HEK293 (cell line): ENCODE results near the gene RDM1.

Experiments used
- CTCF ChIA-PET: fragments of 350-600 bp; formaldehyde crosslinking; extraction: SDS; loops from one replicate; lab custom pipeline; 2021; ENCODE audit warnings: antibody characterized with exemption; lab: Yijun Ruan, JAX
- POLR2A ChIA-PET: fragments of 300-600 bp; formaldehyde crosslinking; extraction: SDS; loops from one replicate; lab custom pipeline; 2020; ENCODE audit warnings: antibody characterized with exemption, inconsistent platforms; lab: Yijun Ruan, JAX
- H3K27ac ChIP-seq: fragments of 200-500 bp; sonication (Bioruptor generic); 2 replicates; pipeline ENCODE4 v1.5.1; 2014; ENCODE audit warnings: low read depth, low read length, control low read depth, inconsistent platforms; ENCODE audit errors: extremely low read depth
- H3K36me3 ChIP-seq, 2 experiments: fragments of 200-500 bp in 1 of 2; sonication (Bioruptor generic) in 1 of 2; 1 replicate in 1 of 2; 2 replicates in 1 of 2; pipeline ENCODE4 v1.5.1; 2014 to 2017; ENCODE audit warnings: inconsistent platforms in 2 of 2, low read length in 2 of 2; ENCODE audit not compliant: control insufficient read depth in 2 of 2, insufficient read depth in 1 of 2
- H3K4me1 ChIP-seq: fragments of 200-500 bp; sonication (Bioruptor generic); 2 replicates; pipeline ENCODE4 v1.5.1; 2014; ENCODE audit warnings: mild to moderate bottlenecking, low read length, inconsistent platforms; ENCODE audit not compliant: control insufficient read depth, insufficient read depth
- H3K4me3 ChIP-seq: 2 replicates; pipeline ENCODE4 v1.5.1; 2011; ENCODE audit warnings: low read depth, mild to moderate bottlenecking, control low read depth, low read length, moderate library complexity
- H3K9me3 ChIP-seq: fragments of 200-500 bp; sonication (Bioruptor generic); 2 replicates; pipeline ENCODE4 v1.5.1; 2014; ENCODE audit warnings: low read depth, low read length, inconsistent platforms; ENCODE audit not compliant: control insufficient read depth, insufficient read depth
- FEZF1 ChIP-seq: fragments of 450-650 bp; formaldehyde crosslinking; IDR thresholded peaks from 2 replicates; pipeline ENCODE4 v1.5.1; 2016; ENCODE audit warnings: missing biosample characterization, missing genetic modification characterization
- GLIS1 ChIP-seq: fragments of 450-650 bp; formaldehyde crosslinking; IDR thresholded peaks from 2 replicates; pipeline ENCODE4 v1.5.1; 2016; ENCODE audit warnings: missing biosample characterization, missing genetic modification characterization
- HIC1 ChIP-seq: fragments of 450-650 bp; formaldehyde crosslinking; IDR thresholded peaks from 2 replicates; pipeline ENCODE4 v1.5.1; 2016; ENCODE audit warnings: missing biosample characterization, missing genetic modification characterization
- PRDM1 ChIP-seq: fragments of 450-650 bp; formaldehyde crosslinking; IDR thresholded peaks from 2 replicates; pipeline ENCODE4; 2016; ENCODE audit warnings: missing biosample characterization, missing genetic modification characterization
- PRDM6 ChIP-seq: fragments of 450-650 bp; formaldehyde crosslinking; IDR thresholded peaks from 2 replicates; pipeline ENCODE4 v1.5.1; 2017; ENCODE audit warnings: missing biosample characterization, missing genetic modification characterization
- SETDB1 ChIP-seq: IDR thresholded peaks from one replicate; pipeline ENCODE4 v1.6.1; 2017; ENCODE audit warnings: mild to moderate bottlenecking, low read length, moderate library complexity, mixed read lengths; ENCODE audit not compliant: insufficient read length
- SP7 ChIP-seq: fragments of 450-650 bp; formaldehyde crosslinking; IDR thresholded peaks from 2 replicates; pipeline ENCODE4 v1.5.1; 2016; ENCODE audit warnings: missing biosample characterization, missing genetic modification characterization
- TRIM28 ChIP-seq: IDR thresholded peaks from 2 replicates; pipeline ENCODE4 v1.6.1; 2011; ENCODE audit warnings: low read length, control low read depth, borderline replicate concordance
- ZBTB7A ChIP-seq: fragments of 450-650 bp; formaldehyde crosslinking; IDR thresholded peaks from 2 replicates; pipeline ENCODE4 v1.5.1; 2016; ENCODE audit warnings: low read depth, missing biosample characterization, missing genetic modification characterization
- ZFP3 ChIP-seq: fragments of 450-650 bp; formaldehyde crosslinking; IDR thresholded peaks from 2 replicates; pipeline ENCODE4 v1.5.1; 2016; ENCODE audit warnings: low read depth, missing biosample characterization, missing genetic modification characterization
- ZNF112 ChIP-seq: fragments of 450-650 bp; formaldehyde crosslinking; IDR thresholded peaks from 2 replicates; pipeline ENCODE4 v1.5.0; 2017; ENCODE audit warnings: missing biosample characterization, missing genetic modification characterization
- ZNF174 ChIP-seq: fragments of 450-650 bp; formaldehyde crosslinking; IDR thresholded peaks from 2 replicates; pipeline ENCODE4 v1.5.0; 2017; ENCODE audit warnings: missing biosample characterization, mild to moderate bottlenecking, missing genetic modification characterization
- ZNF184 ChIP-seq: fragments of 450-650 bp; IDR thresholded peaks from 2 replicates; pipeline ENCODE4 v1.5.1; 2018; ENCODE audit warnings: missing biosample characterization, mild to moderate bottlenecking, missing genetic modification characterization
- ZNF221 ChIP-seq: fragments of 450-650 bp; formaldehyde crosslinking; IDR thresholded peaks from 2 replicates; pipeline ENCODE4 v1.5.1; 2017; ENCODE audit warnings: missing biosample characterization, missing genetic modification characterization, borderline replicate concordance
- ZNF274 ChIP-seq, 2 experiments: fragments of 200-500 bp in 1 of 2; fragments of 450-650 bp in 1 of 2; sonication (Bioruptor generic) in 1 of 2; formaldehyde crosslinking in 1 of 2; IDR thresholded peaks; 2 replicates each; pipeline versions ENCODE4 v1.5.1 to v1.6.1; 2014 to 2016; ENCODE audit warnings: borderline replicate concordance in 1 of 2, inconsistent platforms in 1 of 2, low read length in 1 of 2, missing biosample characterization in 1 of 2, missing genetic modification characterization in 1 of 2
- ZNF302 ChIP-seq: fragments of 450-650 bp; formaldehyde crosslinking; IDR thresholded peaks from 2 replicates; pipeline ENCODE4 v1.5.1; 2016; ENCODE audit warnings: missing biosample characterization, missing genetic modification characterization, low read depth
- ZNF398 ChIP-seq: fragments of 450-650 bp; formaldehyde crosslinking; IDR thresholded peaks from 2 replicates; pipeline ENCODE4 v1.5.1; 2017; ENCODE audit warnings: missing biosample characterization, missing genetic modification characterization
- ZNF48 ChIP-seq: fragments of 450-650 bp; formaldehyde crosslinking; IDR thresholded peaks from 2 replicates; pipeline ENCODE4 v1.5.1; 2016; ENCODE audit warnings: missing biosample characterization, missing genetic modification characterization
- ZNF501 ChIP-seq: fragments of 450-650 bp; formaldehyde crosslinking; IDR thresholded peaks from 2 replicates; pipeline ENCODE4 v1.5.1; 2016; ENCODE audit warnings: missing biosample characterization, missing genetic modification characterization
- ZNF510 ChIP-seq: fragments of 450-650 bp; formaldehyde crosslinking; IDR thresholded peaks from 2 replicates; pipeline ENCODE4 v1.5.1; 2018; ENCODE audit warnings: mild to moderate bottlenecking, missing genetic modification characterization, missing biosample characterization; ENCODE audit not compliant: insufficient replicate concordance
- ZNF529 ChIP-seq: fragments of 450-650 bp; formaldehyde crosslinking; IDR thresholded peaks from 2 replicates; pipeline ENCODE4 v1.5.1; 2017; ENCODE audit warnings: missing genetic modification characterization, missing biosample characterization; ENCODE audit not compliant: insufficient replicate concordance
- ZNF580 ChIP-seq: fragments of 450-650 bp; formaldehyde crosslinking; IDR thresholded peaks from 2 replicates; pipeline ENCODE4 v1.5.1; 2016; ENCODE audit warnings: missing biosample characterization, missing genetic modification characterization
- ZNF600 ChIP-seq: fragments of 450-650 bp; formaldehyde crosslinking; IDR thresholded peaks from 2 replicates; pipeline ENCODE4 v1.5.1; 2016; ENCODE audit warnings: missing biosample characterization, missing genetic modification characterization
- ZNF621 ChIP-seq: fragments of 450-650 bp; formaldehyde crosslinking; IDR thresholded peaks from 2 replicates; pipeline ENCODE4 v1.5.1; 2017; ENCODE audit warnings: missing biosample characterization, missing genetic modification characterization
- ZNF658 ChIP-seq: fragments of 450-650 bp; formaldehyde crosslinking; IDR thresholded peaks from 2 replicates; pipeline ENCODE4; 2016; ENCODE audit warnings: missing biosample characterization, missing genetic modification characterization
- ZNF747 ChIP-seq: fragments of 450-650 bp; formaldehyde crosslinking; IDR thresholded peaks from 2 replicates; pipeline ENCODE4 v1.5.1; 2016; ENCODE audit warnings: missing biosample characterization, missing genetic modification characterization
- ZNF837 ChIP-seq: fragments of 450-650 bp; formaldehyde crosslinking; IDR thresholded peaks from 2 replicates; pipeline ENCODE4 v1.5.1; 2016; ENCODE audit warnings: missing biosample characterization, missing genetic modification characterization

Gene RDM1

GRCh38 chr17:35901631-35902175 lies 28.9 kb downstream of the RDM1 start:
- POLR2A ChIA-PET = interaction anchor here (0.7 kb wide), 1 partner anchor 29 kb away, joined by 5 read pairs; no protein-coding TSS in a partner anchor
- Histone ChIP-seq H3K4me3 (no peak overlapping the region), H3K27ac (no peak overlapping the region), H3K9me3 (no peaks in the 10 kb centered on the region), H3K36me3 (no peaks in the 10 kb centered on the region), H3K4me1 (peaks cover 9% of the 10 kb centered on the region)
- TF ChIP-seq ZNF510 = no peak
- TF ChIP-seq ZFP3 (tag by site-specific recombination) = no peak
- TF ChIP-seq ZNF174 = no peak
- no peak for TF ChIP-seq ZNF274 (IDR thresholded peaks at IDR 0.05; ENCODE audit: low read length)
- TF ChIP-seq ZNF274 (tag by site-specific recombination; IDR thresholded peaks at IDR 0.05; ENCODE audit: borderline replicate concordance) = no peak
- no peak for TF ChIP-seq ZNF221 (tag by site-specific recombination)
- no peak for TF ChIP-seq ZNF837 (tag by site-specific recombination)
- no peak for TF ChIP-seq ZNF658 (tag by site-specific recombination)
- CTCF ChIA-PET = interaction anchor here (0.6 to 0.7 kb wide), 3 partner anchors 60 to 644 kb away, joined by 3 to 4 read pairs (median 3); no protein-coding TSS in a partner anchor

GRCh38 chr17:35900708-35901480 lies 29.7 kb downstream of the RDM1 start:
- POLR2A ChIA-PET = interaction anchor here (0.7 kb wide), 2 partner anchors 21 to 30 kb away, joined by 3 to 5 read pairs; no protein-coding TSS in a partner anchor
- CTCF ChIA-PET = interaction anchor here (0.5 kb wide), 1 partner anchor 47 kb away, joined by 3 read pairs; no protein-coding TSS in a partner anchor
- no peaks in the 10 kb centered on the region for H3K9me3 ChIP-seq
- H3K27ac ChIP-seq = peak overlapping the region; percentile 36
- H3K36me3 ChIP-seq = no peaks in the 10 kb centered on the region
- no peak overlapping the region for H3K4me3 ChIP-seq
- H3K4me1 ChIP-seq = peaks cover 9% of the 10 kb centered on the region
- TF ChIP-seq SP7 (tag by site-specific recombination) (peak; percentile 58; the same call in 1 of the 2 replicates), ZNF747 (tag by site-specific recombination) (no peak), HIC1 (tag by site-specific recombination) (peak; percentile 25; the same call in 1 of the 2 replicates), ZNF302 (tag by site-specific recombination) (no peak), ZNF501 (no peak), ZNF112 (tag by site-specific recombination) (no peak), ZNF580 (tag by site-specific recombination) (no peak), ZBTB7A (tag by site-specific recombination) (no peak), ZNF621 (tag by site-specific recombination) (no peak), TRIM28 (peak; percentile 77; the same call in 1 of the 2 replicates), ZNF600 (peak; percentile 25; the same call in 1 of the 2 replicates), ZNF529 (tag by site-specific recombination) (no peak), ZNF398 (tag by site-specific recombination) (no peak), SETDB1 (peak; percentile 54), FEZF1 (tag by site-specific recombination) (peak; percentile 84), ZNF184 (tag by site-specific recombination) (no peak), PRDM6 (tag by site-specific recombination) (peak; percentile 50; the same call in 1 of the 2 replicates), PRDM1 (tag by site-specific recombination) (peak; percentile 93), ZNF48 (no peak), GLIS1 (peak; percentile 92)
